Muscle of leg (tissue), 11 donors: ENCODE measurements around the gene MRGPRD. TPM values are rescaled to one million over a fixed set of nuclear protein-coding genes. Genes with fewer than 3 reads are reported as not detected.

Experiments
- DNase-seq: peaks from one replicate; pipeline ENCODE4 v3.0.0; 2013
- H3K27ac ChIP-seq: one replicate; pipeline ENCODE4 v1.5.1; 2013; ENCODE audit warnings: mild to moderate bottlenecking, low read length, control low read depth
- H3K27me3 ChIP-seq: one replicate; pipeline ENCODE4 v1.6.1; 2013; ENCODE audit warnings: low read length; ENCODE audit not compliant: control insufficient read depth, insufficient read depth
- H3K36me3 ChIP-seq: one replicate; pipeline ENCODE4 v1.6.1; 2013; ENCODE audit warnings: low read length; ENCODE audit not compliant: control insufficient read depth, insufficient read depth
- H3K4me1 ChIP-seq: one replicate; pipeline ENCODE4 v1.6.1; 2013; ENCODE audit warnings: low read length; ENCODE audit not compliant: control insufficient read depth, insufficient read depth
- H3K4me3 ChIP-seq: one replicate; pipeline ENCODE4 v1.5.1; 2013; ENCODE audit warnings: low read length, control low read depth
- H3K9me3 ChIP-seq: replicated peaks from 2 replicates; pipeline ENCODE4 v1.6.1; 2013; ENCODE audit warnings: low read depth, low read length; ENCODE audit not compliant: control insufficient read depth
- WGBS: methylation state at CpG from one replicate; pipeline ENCODE4 v1.1.5; 2013; ENCODE audit warnings: missing lambda C conversion rate; ENCODE audit not compliant: insufficient coverage; 5-methylcytosine and 5-hydroxymethylcytosine counted together
- polyA plus RNA-seq, 8 donors: library from polyadenylated mRNA; unstranded; fragments of 120-200 nt; gene quantifications; one replicate each; pipeline versions ENCODE4 v1.2.1 to v1.2.3, GENCODE V29; 2013; ENCODE audit warnings: inconsistent platforms in 1 of 8, low replicate concordance in 1 of 8; ENCODE audit not compliant: insufficient read length in 8 of 8, insufficient read depth in 1 of 8
- total RNA-seq: library from RNA; stranded (reverse); fragments of 120-200 nt; gene quantifications from one replicate; pipeline ENCODE4 v1.2.4, GENCODE V29; 2013

MRGPRD gene
- total and polyA plus RNA-seq, 9 donors = 0.25 to 0.60 (median 0.27) TPM; not detected in 6

DNA sequence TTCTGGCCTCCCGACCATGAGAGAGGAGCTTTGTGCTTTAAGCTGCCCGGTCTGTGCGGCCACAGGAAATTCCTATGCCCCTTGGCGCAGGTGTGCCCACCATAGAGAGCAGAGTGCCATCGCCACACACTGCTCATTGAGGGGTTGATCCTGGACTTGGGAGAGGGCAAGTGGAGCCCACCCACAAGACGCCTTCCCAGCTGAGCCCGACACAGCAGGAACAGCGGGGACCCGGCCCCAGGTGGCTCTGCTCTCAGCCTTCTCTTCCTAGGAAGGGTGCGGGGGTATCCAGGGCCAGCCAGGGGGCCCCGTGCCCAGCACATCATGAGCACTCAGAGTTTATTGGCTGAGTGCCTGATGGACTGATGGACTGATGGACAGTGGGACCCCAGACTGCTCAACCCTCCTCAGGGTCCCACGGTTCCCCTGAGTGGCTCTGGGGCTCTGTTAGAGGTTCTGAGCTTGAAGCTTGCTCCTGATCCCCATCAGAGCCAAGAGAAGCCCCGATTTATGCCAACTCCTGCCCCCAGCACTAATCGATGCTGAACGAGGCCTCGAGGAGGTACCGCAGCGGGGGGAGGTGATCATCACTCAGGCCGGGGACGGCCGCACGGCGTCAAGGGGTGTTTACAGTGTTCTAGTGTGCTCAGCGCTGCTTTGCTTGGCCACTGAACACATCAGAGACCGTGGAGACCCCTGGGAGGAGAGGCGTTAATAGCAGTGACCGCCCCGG, 13.5 kb upstream of the MRGPRD start:
- peaks cover 32% of the 10 kb centered on the region for H3K4me1 ChIP-seq
- peaks cover 8% of the 10 kb centered on the region for H3K27me3 ChIP-seq
- no peaks in the 10 kb centered on the region for H3K9me3 ChIP-seq
- H3K4me3 ChIP-seq = no peak overlapping the region
- H3K27ac ChIP-seq = no peak overlapping the region
- DNase-seq = no peak
- H3K36me3 ChIP-seq = no peaks in the 10 kb centered on the region
- 67% methylated on average over 25 of the region's 28 CpGs for WGBS

DNA sequence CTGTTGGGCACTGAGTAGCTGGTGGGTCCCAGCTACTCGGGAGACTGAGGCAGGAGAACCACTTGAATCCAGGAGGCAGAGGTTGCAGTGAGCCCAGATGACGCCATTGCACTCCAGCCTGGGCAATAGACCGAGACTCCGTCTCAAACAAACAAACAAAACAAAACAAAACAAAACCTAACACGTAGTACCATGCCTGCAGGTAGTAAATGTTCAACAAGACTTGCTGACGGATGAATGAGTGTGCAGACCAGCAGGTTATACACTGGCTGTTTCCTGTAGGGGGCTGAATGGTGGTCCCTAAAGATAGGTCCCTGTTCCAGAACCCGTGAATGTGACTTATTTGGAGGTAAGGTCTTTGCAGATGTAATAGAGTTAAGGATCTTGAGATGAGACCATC, 12.8 kb upstream of the MRGPRD start:
- Histone ChIP-seq H3K27ac (no peak overlapping the region), H3K36me3 (no peaks in the 10 kb centered on the region), H3K4me1 (peaks cover 24% of the 10 kb centered on the region), H3K27me3 (peaks cover 8% of the 10 kb centered on the region), H3K4me3 (no peak overlapping the region), H3K9me3 (no peaks in the 10 kb centered on the region)
- WGBS = 83% methylated on average over 1 of the region's 7 CpGs
- DNase-seq = no peak

DNA sequence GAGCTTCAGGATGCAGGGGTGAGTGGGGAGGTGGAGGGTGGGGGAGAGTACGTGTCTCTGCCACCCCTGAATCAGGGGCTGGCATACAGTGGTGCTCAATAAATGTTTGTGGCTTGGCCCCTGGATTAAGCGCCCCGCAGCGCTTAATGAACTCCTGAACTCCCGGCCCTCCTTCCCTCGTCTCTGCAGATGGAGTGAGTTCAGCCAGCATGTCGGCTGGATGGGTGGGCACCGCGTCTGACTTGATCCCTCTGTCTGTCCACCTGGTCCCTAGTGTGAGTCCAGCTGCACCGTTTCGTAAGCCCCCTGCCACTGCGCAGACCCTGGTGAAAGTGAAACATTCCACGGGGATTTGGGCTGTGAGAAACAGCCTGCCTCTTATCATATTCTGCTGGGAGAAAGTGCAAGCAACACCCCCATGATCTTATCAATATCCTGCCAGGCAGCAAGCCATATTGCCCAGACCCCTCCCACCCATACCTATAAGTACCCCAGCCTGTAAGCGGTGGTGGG, 12.0 kb upstream of the MRGPRD start:
- Histone ChIP-seq H3K9me3 (no peaks in the 10 kb centered on the region), H3K27ac (no peak overlapping the region), H3K36me3 (no peaks in the 10 kb centered on the region), H3K4me1 (peaks cover 16% of the 10 kb centered on the region), H3K4me3 (no peak overlapping the region), H3K27me3 (peaks cover 8% of the 10 kb centered on the region)
- DNase-seq = no peak
- 59% methylated on average over 8 of the region's 14 CpGs for WGBS

DNA sequence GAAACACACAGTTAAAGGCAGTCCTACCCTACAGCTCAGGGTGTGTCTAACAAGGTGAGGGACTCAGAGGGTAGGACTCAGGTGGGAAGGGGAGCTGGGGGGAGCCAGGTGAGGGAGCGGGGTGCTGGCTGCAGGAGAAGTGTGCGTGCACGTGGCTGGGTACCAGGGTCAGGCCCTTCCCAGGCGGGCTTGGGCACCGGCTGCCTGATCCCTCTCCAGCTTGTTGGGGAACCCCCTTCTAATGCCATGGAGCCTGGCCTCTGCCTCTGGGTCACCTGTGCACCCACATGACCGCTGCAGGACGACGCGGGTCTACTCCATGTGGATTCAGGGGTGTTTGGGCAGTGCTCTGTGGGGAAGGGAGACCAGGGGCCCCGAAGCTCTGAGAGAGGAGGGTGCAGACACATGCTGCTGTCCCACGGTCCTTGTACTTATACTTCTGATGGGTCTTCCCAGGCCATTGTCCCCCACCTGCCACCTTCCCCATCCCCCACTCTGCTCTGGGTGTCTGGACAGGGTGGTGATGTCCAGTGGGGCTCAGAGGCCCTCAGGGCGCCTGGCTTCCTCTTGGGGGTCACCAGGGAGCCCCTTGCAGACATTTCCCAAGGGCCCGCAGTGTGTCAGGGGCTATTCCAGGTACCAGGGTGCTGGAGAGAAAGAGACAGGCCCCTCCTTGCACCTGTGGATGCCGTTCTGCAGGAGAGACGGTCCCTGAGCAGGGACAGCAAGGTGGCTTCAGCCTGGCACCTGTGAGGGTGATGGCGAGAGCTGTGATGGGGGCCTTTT, 10.4 kb upstream of the MRGPRD start:
- Histone ChIP-seq H3K27me3 (peaks cover 8% of the 10 kb centered on the region), H3K4me3 (no peak overlapping the region), H3K4me1 (peaks cover 11% of the 10 kb centered on the region), H3K36me3 (no peaks in the 10 kb centered on the region), H3K9me3 (peaks cover 2% of the 10 kb centered on the region), H3K27ac (no peak overlapping the region)
- no peak for DNase-seq
- 86% methylated on average over 8 of the region's 16 CpGs for WGBS

DNA sequence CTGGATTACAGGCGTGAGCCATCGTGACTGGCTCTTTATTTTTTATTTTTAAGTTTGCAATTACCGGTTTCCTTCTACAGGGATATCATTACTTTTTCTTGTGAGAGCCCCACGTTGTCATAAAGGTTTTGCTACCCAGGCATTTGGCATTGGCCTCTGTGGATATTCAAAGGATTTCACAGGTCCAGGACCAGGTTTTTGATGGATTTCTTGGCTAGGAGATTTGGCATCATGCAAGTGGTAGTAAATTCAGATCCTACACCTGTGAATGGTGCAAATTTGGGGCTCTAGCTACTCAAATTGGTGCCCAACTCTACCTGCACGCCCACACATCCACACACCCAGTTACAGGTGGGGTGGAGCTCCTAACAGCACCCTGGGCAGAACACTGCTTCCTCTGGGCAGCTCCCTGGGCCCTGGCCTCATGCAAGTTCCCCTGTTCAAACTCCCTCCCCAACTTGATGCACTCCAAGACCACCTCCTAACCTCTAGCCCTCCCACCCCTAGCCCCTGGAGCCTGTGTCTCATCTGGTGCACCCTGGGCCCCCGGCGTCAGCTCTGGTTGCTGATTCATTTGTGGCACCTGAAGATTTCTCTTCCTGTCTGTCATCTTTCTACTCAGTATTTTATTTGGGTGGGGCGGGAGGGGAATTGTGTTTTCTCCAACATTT, 9.3 kb upstream of the MRGPRD start:
- no peak for DNase-seq
- Histone ChIP-seq H3K27me3 (peaks cover 8% of the 10 kb centered on the region), H3K36me3 (no peaks in the 10 kb centered on the region), H3K9me3 (peaks cover 2% of the 10 kb centered on the region), H3K27ac (no peak overlapping the region), H3K4me3 (no peak overlapping the region), H3K4me1 (peaks cover 11% of the 10 kb centered on the region)
- WGBS = 46% methylated on average over 2 of the region's 8 CpGs

DNA sequence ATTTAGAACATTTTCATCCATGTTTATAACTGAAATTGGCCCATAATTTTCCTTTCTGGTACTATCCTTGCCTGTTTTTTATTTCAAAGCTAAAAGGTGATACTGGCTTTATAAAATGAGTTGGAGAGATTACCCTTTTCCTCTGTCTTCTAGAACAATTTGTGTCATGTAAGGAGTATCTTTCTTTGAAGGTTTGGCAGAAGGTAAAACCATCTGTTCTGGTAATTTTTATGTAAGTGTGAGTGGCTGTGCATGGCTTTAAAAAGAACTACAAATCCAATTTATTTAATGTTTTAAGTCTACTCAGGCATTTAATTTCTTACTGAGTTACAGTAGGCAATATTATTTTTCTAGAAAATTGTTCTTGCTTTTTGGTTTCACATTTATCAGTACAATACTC, 7.7 kb upstream of the MRGPRD start:
- Histone ChIP-seq H3K4me1 (no peaks in the 10 kb centered on the region), H3K27ac (no peak overlapping the region), H3K4me3 (no peak overlapping the region), H3K36me3 (no peaks in the 10 kb centered on the region), H3K27me3 (peaks cover 2% of the 10 kb centered on the region), H3K9me3 (peaks cover 2% of the 10 kb centered on the region)
- no peak for DNase-seq

DNA sequence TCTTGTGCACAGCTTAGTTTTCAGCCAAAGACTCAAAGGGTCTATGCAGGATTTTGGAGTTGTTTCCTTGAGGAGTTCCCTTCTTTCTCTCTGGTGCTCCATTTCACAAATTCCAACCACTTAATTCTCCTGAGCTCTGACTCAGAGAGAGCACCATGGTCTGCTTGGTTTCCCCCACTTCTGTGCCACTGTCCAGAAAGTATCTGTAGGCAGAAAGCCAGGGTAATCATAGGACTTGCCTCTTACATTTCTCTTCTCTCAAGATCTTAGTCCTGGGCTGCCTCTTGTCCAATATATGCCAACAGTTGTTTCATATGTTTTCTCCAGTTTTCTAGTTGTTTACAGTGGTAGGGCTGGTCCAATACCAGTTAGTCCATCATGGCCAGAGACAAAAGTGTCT, 6.4 kb upstream of the MRGPRD start:
- DNase-seq = no peak
- no peaks in the 10 kb centered on the region for H3K27me3 ChIP-seq
- H3K36me3 ChIP-seq = no peaks in the 10 kb centered on the region
- H3K4me3 ChIP-seq = no peak overlapping the region
- H3K27ac ChIP-seq = no peak overlapping the region
- H3K4me1 ChIP-seq = no peaks in the 10 kb centered on the region
- peaks cover 2% of the 10 kb centered on the region for H3K9me3 ChIP-seq

DNA sequence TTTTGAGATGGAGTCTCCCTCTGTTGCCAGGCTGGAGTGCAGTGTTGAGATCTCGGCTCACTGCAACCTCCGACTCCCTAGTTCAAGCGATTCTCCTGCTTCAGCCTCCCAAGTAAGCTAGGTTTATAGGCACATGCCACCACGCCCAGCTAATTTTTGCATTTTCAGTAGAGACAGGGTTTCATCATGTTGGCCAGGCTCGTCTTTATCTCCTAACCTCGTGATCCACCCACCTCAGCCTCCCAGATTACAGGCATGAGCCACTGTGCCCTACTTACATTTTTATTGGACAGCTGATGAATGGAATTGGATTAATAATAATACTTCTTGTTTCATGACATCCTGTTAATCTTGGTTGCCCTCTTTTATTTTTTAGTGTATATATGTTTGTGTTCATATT, 3.0 kb upstream of the MRGPRD start:
- no peaks in the 10 kb centered on the region for H3K36me3 ChIP-seq
- H3K27ac ChIP-seq = no peak overlapping the region
- peaks cover 10% of the 10 kb centered on the region for H3K4me1 ChIP-seq
- peaks cover 7% of the 10 kb centered on the region for H3K9me3 ChIP-seq
- 97% methylated on average over 4 of the region's 6 CpGs for WGBS
- H3K4me3 ChIP-seq = no peak overlapping the region
- no peaks in the 10 kb centered on the region for H3K27me3 ChIP-seq
- DNase-seq = no peak

DNA sequence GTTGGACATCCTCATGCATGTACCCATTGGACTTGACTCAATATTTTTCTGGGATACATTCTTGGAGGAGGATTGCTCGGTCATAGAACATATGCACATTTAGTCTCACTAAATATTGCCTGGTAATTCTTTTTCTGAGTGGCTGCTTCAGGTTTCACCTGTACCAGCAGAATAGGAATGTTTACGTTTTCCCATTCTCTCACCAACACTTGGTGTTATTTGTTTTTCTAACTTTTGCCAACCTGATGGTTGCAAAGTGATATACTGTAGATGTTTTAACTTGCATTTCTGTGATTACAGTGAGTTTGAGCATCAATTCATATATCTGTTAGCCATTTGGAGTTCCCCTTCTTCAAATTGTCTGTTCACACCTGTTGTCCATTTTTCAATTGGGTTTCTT, 1.3 kb upstream of the MRGPRD start:
- peaks cover 7% of the 10 kb centered on the region for H3K9me3 ChIP-seq
- no peak overlapping the region for H3K4me3 ChIP-seq
- H3K36me3 ChIP-seq = no peaks in the 10 kb centered on the region
- no peak overlapping the region for H3K27ac ChIP-seq
- WGBS = no CpG with 5 or more reads among the region's 2 CpGs
- peaks cover 18% of the 10 kb centered on the region for H3K4me1 ChIP-seq
- no peak for DNase-seq
- H3K27me3 ChIP-seq = peaks cover 2% of the 10 kb centered on the region
